ENCODE measurements around the gene CHDH.

Gene CHDH

GRCh38 chr3:53774414-53774813 lies 71.8 kb downstream of the CHDH start:
- H3K27me3 ChIP-seq (ENCODE audit: control insufficient read depth, low read length): peaks cover 10% of the 10 kb centered on the region; the same call in 1 of the 2 replicates
- no peaks in the 10 kb centered on the region for H4K20me1 ChIP-seq (ENCODE audit: control insufficient read depth, insufficient read depth, low read depth, low read length)
- H3F3A ChIP-seq (ENCODE audit: control insufficient read depth, insufficient read depth): no peaks in the 10 kb centered on the region
- TF ChIP-seq EZH2phosphoT487 (IDR thresholded peaks at IDR 0.05; ENCODE audit: borderline replicate concordance, low read length): no peak
- H3K36me3 ChIP-seq (ENCODE audit: control insufficient read depth, low read length): no peaks in the 10 kb centered on the region
- H3K4me3 ChIP-seq (ENCODE audit: low read length): no peak overlapping the region
- no peak overlapping the region for H3K27ac ChIP-seq (ENCODE audit: low read depth, low read length)
- no peaks in the 10 kb centered on the region for H3K79me2 ChIP-seq (ENCODE audit: control insufficient read depth, low read length)
- no peak overlapping the region for H3K4me2 ChIP-seq (ENCODE audit: low read length)
- H3K9me2 ChIP-seq (replicated peaks; ENCODE audit: control insufficient read depth, low read length): no peaks in the 10 kb centered on the region
- H3K4me1 ChIP-seq (ENCODE audit: control insufficient read depth, low read length): no peaks in the 10 kb centered on the region
- no peaks in the 10 kb centered on the region for H3K9me3 ChIP-seq (ENCODE audit: control insufficient read depth, insufficient read depth, low read length)

- Histone ChIP-seq H3F3A (ENCODE audit: control insufficient read depth, insufficient read depth) (no peaks in the 10 kb centered on the region), H3K27ac (ENCODE audit: low read depth, low read length) (no peak overlapping the region), H4K20me1 (ENCODE audit: control insufficient read depth, insufficient read depth, low read depth, low read length) (no peaks in the 10 kb centered on the region), H3K4me1 (ENCODE audit: control insufficient read depth, low read length) (0 out of 2 replicates have a peak, but pooled peaks cover 2% of the 10 kb centered on the region), H3K9me3 (ENCODE audit: control insufficient read depth, insufficient read depth, low read length) (no peaks in the 10 kb centered on the region), H3K4me2 (ENCODE audit: low read length) (no peak overlapping the region), H3K79me2 (ENCODE audit: control insufficient read depth, low read length) (no peaks in the 10 kb centered on the region), H3K9me2 (replicated peaks; ENCODE audit: control insufficient read depth, low read length) (no peaks in the 10 kb centered on the region), H3K4me3 (ENCODE audit: low read length) (no peak overlapping the region), H3K36me3 (ENCODE audit: control insufficient read depth, low read length) (no peaks in the 10 kb centered on the region), H3K27me3 (ENCODE audit: control insufficient read depth, low read length) (peaks cover 15% of the 10 kb centered on the region; the same call in 1 of the 2 replicates)
- TF ChIP-seq EZH2phosphoT487 (IDR thresholded peaks at IDR 0.05; ENCODE audit: borderline replicate concordance, low read length): no peak
- no peak for TF ChIP-seq CTCF (IDR thresholded peaks at IDR 0.05; ENCODE audit: low read depth, low read length, poor library complexity, severe bottlenecking)
Measured at GRCh38 chr3:53773611-53774368, 72.4 kb downstream of the CHDH start.

- Histone ChIP-seq H3K79me2 (ENCODE audit: control insufficient read depth, low read length) (no peaks in the 10 kb centered on the region), H3K9me3 (ENCODE audit: control insufficient read depth, insufficient read depth, low read length) (no peaks in the 10 kb centered on the region), H3K36me3 (ENCODE audit: control insufficient read depth, low read length) (no peaks in the 10 kb centered on the region), H3K27me3 (ENCODE audit: control insufficient read depth, low read length) (peaks cover 16% of the 10 kb centered on the region; the same call in 1 of the 2 replicates), H3F3A (ENCODE audit: control insufficient read depth, insufficient read depth) (no peaks in the 10 kb centered on the region), H3K4me2 (ENCODE audit: low read length) (no peak overlapping the region), H3K4me3 (ENCODE audit: low read length) (no peak overlapping the region), H3K9me2 (replicated peaks; ENCODE audit: control insufficient read depth, low read length) (no peaks in the 10 kb centered on the region), H3K27ac (ENCODE audit: low read depth, low read length) (no peak overlapping the region), H3K4me1 (ENCODE audit: control insufficient read depth, low read length) (0 out of 2 replicates have a peak, but pooled peaks cover 3% of the 10 kb centered on the region), H4K20me1 (ENCODE audit: control insufficient read depth, insufficient read depth, low read depth, low read length) (no peaks in the 10 kb centered on the region)
- TF ChIP-seq CTCF (IDR thresholded peaks at IDR 0.05; ENCODE audit: low read depth, low read length, poor library complexity, severe bottlenecking) (no peak), EZH2phosphoT487 (IDR thresholded peaks at IDR 0.05; ENCODE audit: borderline replicate concordance, low read length) (no peak)
Measured at GRCh38 chr3:53773021-53773436, 73.2 kb downstream of the CHDH start.

- Histone ChIP-seq H3K4me2 (ENCODE audit: low read length) (no peak overlapping the region), H3K27ac (ENCODE audit: low read depth, low read length) (no peak overlapping the region), H3K27me3 (ENCODE audit: control insufficient read depth, low read length) (peaks cover 16% of the 10 kb centered on the region; the same call in 1 of the 2 replicates), H3K9me3 (ENCODE audit: control insufficient read depth, insufficient read depth, low read length) (no peaks in the 10 kb centered on the region), H4K20me1 (ENCODE audit: control insufficient read depth, insufficient read depth, low read depth, low read length) (no peaks in the 10 kb centered on the region), H3K36me3 (ENCODE audit: control insufficient read depth, low read length) (no peaks in the 10 kb centered on the region), H3K79me2 (ENCODE audit: control insufficient read depth, low read length) (no peaks in the 10 kb centered on the region), H3K4me3 (ENCODE audit: low read length) (no peak overlapping the region), H3K9me2 (replicated peaks; ENCODE audit: control insufficient read depth, low read length) (no peaks in the 10 kb centered on the region), H3F3A (ENCODE audit: control insufficient read depth, insufficient read depth) (no peaks in the 10 kb centered on the region), H3K4me1 (ENCODE audit: control insufficient read depth, low read length) (0 out of 2 replicates have a peak, but pooled peaks cover 3% of the 10 kb centered on the region)
- TF ChIP-seq CTCF (IDR thresholded peaks at IDR 0.05; ENCODE audit: low read depth, low read length, poor library complexity, severe bottlenecking) (no peak), EZH2phosphoT487 (IDR thresholded peaks at IDR 0.05; ENCODE audit: borderline replicate concordance, low read length) (no peak)
Measured at GRCh38 chr3:53772562-53772961, 73.7 kb downstream of the CHDH start.
